ENCODE data around the gene DNLZ.

GRCh38 chr9:136376457-136376856 is 12.9 kb upstream of the DNLZ start:
- TF ChIP-seq POLR2A (IDR thresholded peaks at IDR 0.05) = no peak
- TF ChIP-seq, protein P1, sequence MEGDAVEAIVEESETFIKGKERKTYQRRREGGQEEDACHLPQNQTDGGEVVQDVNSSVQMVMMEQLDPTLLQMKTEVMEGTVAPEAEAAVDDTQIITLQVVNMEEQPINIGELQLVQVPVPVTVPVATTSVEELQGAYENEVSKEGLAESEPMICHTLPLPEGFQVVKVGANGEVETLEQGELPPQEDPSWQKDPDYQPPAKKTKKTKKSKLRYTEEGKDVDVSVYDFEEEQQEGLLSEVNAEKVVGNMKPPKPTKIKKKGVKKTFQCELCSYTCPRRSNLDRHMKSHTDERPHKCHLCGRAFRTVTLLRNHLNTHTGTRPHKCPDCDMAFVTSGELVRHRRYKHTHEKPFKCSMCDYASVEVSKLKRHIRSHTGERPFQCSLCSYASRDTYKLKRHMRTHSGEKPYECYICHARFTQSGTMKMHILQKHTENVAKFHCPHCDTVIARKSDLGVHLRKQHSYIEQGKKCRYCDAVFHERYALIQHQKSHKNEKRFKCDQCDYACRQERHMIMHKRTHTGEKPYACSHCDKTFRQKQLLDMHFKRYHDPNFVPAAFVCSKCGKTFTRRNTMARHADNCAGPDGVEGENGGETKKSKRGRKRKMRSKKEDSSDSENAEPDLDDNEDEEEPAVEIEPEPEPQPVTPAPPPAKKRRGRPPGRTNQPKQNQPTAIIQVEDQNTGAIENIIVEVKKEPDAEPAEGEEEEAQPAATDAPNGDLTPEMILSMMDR (IDR thresholded peaks at IDR 0.05) = no peak
